Tibial nerve (tissue), 4 donors: ENCODE measurements around the gene PPP1R3G.

Source experiments
- CTCF ChIP-seq, 5 experiments: fragments of 200-600 bp in 3 of 5; fragments of 450-650 bp in 2 of 5; sonication (generic) in 3 of 5; IDR thresholded peaks; one replicate each; pipeline ENCODE4 v1.5.1; 2016 to 2019; ENCODE audit warnings: antibody characterized with exemption in 5 of 5, mild to moderate bottlenecking in 3 of 5, moderate library complexity in 2 of 5
- EP300 ChIP-seq, 2 donors: sonication (generic); formaldehyde crosslinking; IDR thresholded peaks; one replicate each; pipeline ENCODE4 v1.6.1; 2017; ENCODE audit warnings: antibody characterized with exemption in 2 of 2, mild to moderate bottlenecking in 1 of 2
- POLR2A ChIP-seq, 2 donors: fragments of 450-650 bp; IDR thresholded peaks; one replicate each; pipeline ENCODE4 v1.6.1; 2017; ENCODE audit warnings: antibody characterized with exemption in 2 of 2, mild to moderate bottlenecking in 2 of 2, moderate library complexity in 2 of 2

GRCh38 chr6:5051394-5051793, 33.7 kb upstream of the PPP1R3G start:
- no peak for TF ChIP-seq CTCF (IDR thresholded peaks at IDR 0.05)
- TF ChIP-seq POLR2A (IDR thresholded peaks at IDR 0.05) = no peak
- TF ChIP-seq EP300 (IDR thresholded peaks at IDR 0.05) = no peak
